Osteoblast (primary cell): ENCODE results near the gene EIF2S1. TPM values are rescaled to one million over a fixed set of nuclear protein-coding genes. Genes with fewer than 3 reads are reported as not detected.

ENCODE experiments used
- DNase-seq: peaks from one replicate; pipeline ENCODE4 v3.0.0; 2011; ENCODE audit warnings: low spot score, mixed read lengths; ENCODE audit not compliant: insufficient read length; ENCODE audit errors: missing footprints
- H2AFZ ChIP-seq: 2 replicates; pipeline ENCODE4 v1.6.0; 2011; ENCODE audit warnings: mild to moderate bottlenecking, low read length
- H3K27ac ChIP-seq: 2 replicates; pipeline ENCODE4 v1.5.1; 2011; ENCODE audit warnings: mild to moderate bottlenecking, low read depth, low read length, moderate library complexity
- H3K27me3 ChIP-seq: 2 replicates; pipeline ENCODE4 v1.6.0; 2012; ENCODE audit warnings: mild to moderate bottlenecking, control low read depth, inconsistent platforms, low read length, moderate library complexity; ENCODE audit not compliant: insufficient read depth
- H3K36me3 ChIP-seq: 2 replicates; pipeline ENCODE4 v1.5.1; 2011; ENCODE audit warnings: mild to moderate bottlenecking, low read length, control low read depth, moderate library complexity; ENCODE audit not compliant: insufficient read depth
- H3K4me1 ChIP-seq: 2 replicates; pipeline ENCODE4 v1.5.1; 2011; ENCODE audit warnings: mild to moderate bottlenecking, low read length, control low read depth, moderate library complexity; ENCODE audit not compliant: insufficient read depth
- H3K4me2 ChIP-seq: 2 replicates; pipeline ENCODE4 v1.6.0; 2011; ENCODE audit warnings: mild to moderate bottlenecking, low read length; ENCODE audit not compliant: insufficient read depth
- H3K4me3 ChIP-seq: fragments of 200-600 bp; sonication (generic); 3 replicates; pipeline ENCODE4 v1.5.1; 2012; ENCODE audit warnings: mild to moderate bottlenecking, low read length, inconsistent platforms; ENCODE audit not compliant: insufficient read depth
- H3K79me2 ChIP-seq: 2 replicates; pipeline ENCODE4 v1.6.0; 2012; ENCODE audit warnings: mild to moderate bottlenecking, low read length, control low read depth, inconsistent platforms; ENCODE audit not compliant: insufficient read depth
- H3K9me3 ChIP-seq: 2 replicates; pipeline ENCODE4 v1.5.1; 2011; ENCODE audit warnings: low read depth, low read length, control low read depth
- H4K20me1 ChIP-seq: 2 replicates; pipeline ENCODE4 v1.6.0; 2012; ENCODE audit warnings: mild to moderate bottlenecking, low read length, control low read depth; ENCODE audit not compliant: insufficient read depth
- total RNA-seq: library from RNA; depleted of rRNA; stranded (reverse); fragments of >200 nt; gene quantifications from 2 replicates; pipeline ENCODE4 v1.2.3, GENCODE V29; 2012
- TF ChIP-seq, protein P1 (sequence below): IDR thresholded peaks from 2 replicates; pipeline ENCODE4 v1.5.1; 2011; ENCODE audit warnings: mild to moderate bottlenecking, low read depth, low read length, moderate library complexity; ENCODE audit errors: extremely low read depth

EIF2S1 gene
- total RNA-seq, 1 donor, result 152 TPM

DNA sequence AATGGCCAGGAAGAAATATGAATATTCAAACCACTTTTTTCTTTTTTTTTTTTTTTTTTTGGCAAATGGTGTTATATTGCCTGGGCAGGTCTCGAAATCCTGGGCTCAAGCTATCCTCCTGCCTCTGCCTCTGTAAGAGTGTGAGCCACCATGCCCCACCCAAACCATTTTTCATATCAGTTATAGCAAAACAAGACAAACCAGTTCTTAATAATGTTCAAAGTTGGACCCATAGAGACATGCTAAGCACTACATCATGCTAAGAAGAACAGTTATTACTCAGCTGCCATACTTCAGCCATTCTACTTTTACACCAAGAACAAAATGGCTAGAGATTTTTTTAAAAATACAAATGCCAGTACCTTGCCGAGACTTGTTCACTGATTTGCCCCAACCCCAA is 25.5 kb downstream of the EIF2S1 start:
- H3K79me2 ChIP-seq, result no peaks in the 10 kb centered on the region
- TF ChIP-seq, protein P1, sequence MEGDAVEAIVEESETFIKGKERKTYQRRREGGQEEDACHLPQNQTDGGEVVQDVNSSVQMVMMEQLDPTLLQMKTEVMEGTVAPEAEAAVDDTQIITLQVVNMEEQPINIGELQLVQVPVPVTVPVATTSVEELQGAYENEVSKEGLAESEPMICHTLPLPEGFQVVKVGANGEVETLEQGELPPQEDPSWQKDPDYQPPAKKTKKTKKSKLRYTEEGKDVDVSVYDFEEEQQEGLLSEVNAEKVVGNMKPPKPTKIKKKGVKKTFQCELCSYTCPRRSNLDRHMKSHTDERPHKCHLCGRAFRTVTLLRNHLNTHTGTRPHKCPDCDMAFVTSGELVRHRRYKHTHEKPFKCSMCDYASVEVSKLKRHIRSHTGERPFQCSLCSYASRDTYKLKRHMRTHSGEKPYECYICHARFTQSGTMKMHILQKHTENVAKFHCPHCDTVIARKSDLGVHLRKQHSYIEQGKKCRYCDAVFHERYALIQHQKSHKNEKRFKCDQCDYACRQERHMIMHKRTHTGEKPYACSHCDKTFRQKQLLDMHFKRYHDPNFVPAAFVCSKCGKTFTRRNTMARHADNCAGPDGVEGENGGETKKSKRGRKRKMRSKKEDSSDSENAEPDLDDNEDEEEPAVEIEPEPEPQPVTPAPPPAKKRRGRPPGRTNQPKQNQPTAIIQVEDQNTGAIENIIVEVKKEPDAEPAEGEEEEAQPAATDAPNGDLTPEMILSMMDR, result no peak
- peaks cover 49% of the 10 kb centered on the region for H3K36me3 ChIP-seq

DNA sequence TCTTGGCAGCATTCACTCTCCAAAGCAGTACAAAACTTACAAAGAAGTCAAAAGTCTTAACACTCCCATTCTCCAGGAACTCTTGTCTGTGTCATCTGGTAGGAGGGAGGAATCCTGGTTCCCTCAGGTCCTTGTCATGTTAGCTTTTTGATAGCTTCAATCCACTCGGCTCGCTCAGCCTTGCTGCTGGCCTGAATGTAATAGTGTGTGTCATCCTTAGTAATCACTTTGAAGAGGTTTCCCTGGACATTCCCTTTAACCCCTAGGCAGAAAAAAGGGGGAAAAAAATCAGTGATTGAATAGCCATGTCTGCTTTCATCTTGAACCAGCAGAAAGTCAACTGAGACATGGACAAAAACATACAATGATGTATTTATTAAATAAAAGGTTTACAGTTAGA is 27.1 kb downstream of the EIF2S1 start:
- no peaks in the 10 kb centered on the region for H3K27me3 ChIP-seq
- TF ChIP-seq, protein P1, result no peak
- H3K27ac ChIP-seq, result no peak overlapping the region
- H4K20me1 ChIP-seq, result no peaks in the 10 kb centered on the region
- no peaks in the 10 kb centered on the region for H3K9me3 ChIP-seq
- H3K79me2 ChIP-seq, result no peaks in the 10 kb centered on the region
- no peak overlapping the region for H3K4me3 ChIP-seq
- no peak overlapping the region for H3K4me2 ChIP-seq
- no peak for DNase-seq
- H2AFZ ChIP-seq, result peak overlapping the region; percentile 20
- peaks cover 6% of the 10 kb centered on the region for H3K4me1 ChIP-seq
- peaks cover 35% of the 10 kb centered on the region for H3K36me3 ChIP-seq

More for the DNA sequence above, 25.5 kb downstream of the EIF2S1 start:
- H3K27me3 ChIP-seq, result no peaks in the 10 kb centered on the region
- peaks cover 6% of the 10 kb centered on the region for H3K4me1 ChIP-seq
- no peaks in the 10 kb centered on the region for H3K9me3 ChIP-seq
- H3K4me3 ChIP-seq, result no peak overlapping the region
- H3K27ac ChIP-seq, result no peak overlapping the region
- no peak for DNase-seq
- H3K4me2 ChIP-seq, result no peak overlapping the region
- H4K20me1 ChIP-seq, result no peaks in the 10 kb centered on the region
- no peak overlapping the region for H2AFZ ChIP-seq

DNA sequence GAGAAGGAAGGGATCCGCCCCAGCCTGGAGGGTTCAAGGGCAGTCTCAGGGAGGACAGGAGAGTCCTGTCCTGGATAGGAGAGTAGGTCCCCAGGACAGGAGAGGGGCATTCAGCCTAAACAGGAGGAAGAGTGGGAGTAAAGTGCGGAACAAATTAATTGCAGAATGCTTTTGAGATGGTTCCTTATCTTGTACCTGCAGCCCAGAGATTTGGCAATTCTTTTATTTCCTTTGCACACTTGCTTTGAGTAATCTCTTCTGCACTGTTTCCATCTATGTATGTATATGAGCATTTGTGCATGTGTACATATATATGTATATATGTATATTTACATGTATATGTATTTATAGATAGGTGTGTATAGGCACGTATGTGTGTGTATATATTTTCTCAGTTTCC is 29.1 kb downstream of the EIF2S1 start:
- Histone ChIP-seq H3K9me3 (no peaks in the 10 kb centered on the region), H2AFZ (no peak overlapping the region), H4K20me1 (no peaks in the 10 kb centered on the region), H3K27me3 (no peaks in the 10 kb centered on the region), H3K36me3 (peaks cover 16% of the 10 kb centered on the region), H3K27ac (no peak overlapping the region), H3K4me3 (no peak overlapping the region), H3K79me2 (no peaks in the 10 kb centered on the region), H3K4me1 (peaks cover 6% of the 10 kb centered on the region), H3K4me2 (no peak overlapping the region)
- TF ChIP-seq, protein P1, result no peak
- DNase-seq, result no peak

DNA sequence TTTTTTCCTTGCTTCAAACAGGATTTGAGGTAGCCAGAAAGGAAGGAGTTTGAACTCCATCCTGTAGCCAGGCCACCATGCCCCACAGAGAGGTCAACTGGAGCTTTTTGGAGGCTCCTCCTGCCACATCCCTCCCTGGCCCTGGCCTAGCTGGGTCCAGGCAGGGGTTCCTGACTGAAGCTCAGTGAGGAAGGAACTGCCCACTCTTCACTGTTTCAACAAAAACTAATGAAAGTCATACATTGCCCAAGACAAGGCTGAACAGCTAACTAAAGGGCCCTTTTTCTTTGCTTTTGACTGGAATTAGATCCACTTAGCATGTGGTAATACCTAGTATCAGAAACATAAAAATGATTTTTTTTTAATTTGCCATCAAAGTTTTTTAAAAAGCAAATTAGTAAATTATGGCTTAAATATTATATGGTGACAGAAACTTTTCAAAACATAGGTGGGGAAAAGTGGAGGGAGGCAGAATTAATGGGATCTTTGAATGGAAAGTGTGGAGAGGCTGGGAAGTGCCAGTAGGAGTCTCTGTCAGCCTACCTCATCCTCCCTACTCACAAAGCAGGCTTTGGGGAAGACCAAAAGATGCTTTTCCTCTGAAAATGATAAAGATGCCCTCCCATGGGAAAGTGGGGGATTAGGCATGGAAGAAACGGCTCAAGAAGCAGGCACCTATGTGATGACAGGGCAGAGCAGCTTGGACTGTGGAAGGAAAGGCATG is 29.8 kb downstream of the EIF2S1 start:
- H3K4me2 ChIP-seq, result no peak overlapping the region
- H3K4me1 ChIP-seq, result peaks cover 6% of the 10 kb centered on the region
- no peak overlapping the region for H2AFZ ChIP-seq
- H3K4me3 ChIP-seq, result no peak overlapping the region
- H3K27me3 ChIP-seq, result no peaks in the 10 kb centered on the region
- H4K20me1 ChIP-seq, result no peaks in the 10 kb centered on the region
- H3K36me3 ChIP-seq, result peaks cover 9% of the 10 kb centered on the region
- no peak for DNase-seq
- TF ChIP-seq, protein P1, result no peak
- no peak overlapping the region for H3K27ac ChIP-seq
- no peaks in the 10 kb centered on the region for H3K79me2 ChIP-seq
- H3K9me3 ChIP-seq, result no peaks in the 10 kb centered on the region
